OCI-LY3 (cell line): Measurements from ENCODE around the gene P4HTM.

Source experiments
- H2AFZ ChIP-seq: fragments of 200-600, 300-600 bp; shearing (Covaris generic); 2 replicates; pipeline ENCODE4 v1.6.0; 2014; ENCODE audit warnings: antibody characterized with exemption, low read depth, low read length
- H3K27ac ChIP-seq: fragments of 200-600, 300-600 bp; sonication (generic); 2 replicates; pipeline ENCODE4 v1.5.1; 2014; ENCODE audit warnings: mild to moderate bottlenecking, low read length, moderate library complexity, mixed read lengths
- H3K27me3 ChIP-seq: fragments of 200-600, 300-600 bp; sonication (generic); 2 replicates; pipeline ENCODE4 v1.6.1; 2014; ENCODE audit warnings: low read depth, low read length, mixed read lengths
- H3K36me3 ChIP-seq: fragments of 200-600, 300-600 bp; sonication (generic); replicated peaks from 2 replicates; pipeline ENCODE3; 2014; ENCODE audit warnings: low read depth, low read length, mixed read lengths
- H3K4me1 ChIP-seq: fragments of 300-600, 200-600 bp; sonication (generic); 2 replicates; pipeline ENCODE4 v1.6.1; 2014; ENCODE audit warnings: low read length, mixed read lengths
- H3K4me2 ChIP-seq: fragments of 200-600, 300-600 bp; sonication (generic); 2 replicates; pipeline ENCODE4 v1.6.1; 2014; ENCODE audit warnings: low read length, mixed read lengths
- H3K4me3 ChIP-seq: fragments of 300-600, 200-600 bp; sonication (generic); 2 replicates; pipeline ENCODE4 v1.5.1; 2014; ENCODE audit warnings: antibody characterized with exemption, mild to moderate bottlenecking, low read length, moderate library complexity
- H3K79me2 ChIP-seq: fragments of 300-600, 200-600 bp; shearing (Covaris generic); 2 replicates; pipeline ENCODE4 v1.6.1; 2014; ENCODE audit warnings: mild to moderate bottlenecking, low read length, mixed read lengths
- H3K9ac ChIP-seq: fragments of 300-600, 200-600 bp; shearing (Covaris generic); 2 replicates; pipeline ENCODE4 v1.6.0; 2014; ENCODE audit warnings: mild to moderate bottlenecking, low read length, moderate library complexity
- H3K9me3 ChIP-seq: fragments of 200-600, 300-600 bp; shearing (Covaris generic); 2 replicates; pipeline ENCODE4 v1.6.1; 2014; ENCODE audit warnings: low read length, mixed read lengths; ENCODE audit not compliant: insufficient read depth
- H4K20me1 ChIP-seq: fragments of 200-600, 300-600 bp; sonication (generic); 2 replicates; pipeline ENCODE4 v1.6.1; 2016; ENCODE audit warnings: low read length, mixed read lengths; ENCODE audit not compliant: insufficient read depth
- CTCF ChIP-seq: fragments of 200-600, 300-600 bp; sonication (generic); IDR thresholded peaks from 2 replicates; pipeline ENCODE4 v1.5.1; 2014; ENCODE audit warnings: antibody characterized with exemption, low read length, low read depth
- EZH2phosphoT487 ChIP-seq: fragments of 200-600 bp; shearing (Covaris generic); IDR thresholded peaks from 2 replicates; pipeline ENCODE4 v1.6.1; 2018; ENCODE audit warnings: antibody characterized with exemption, mixed run types, low read depth

The P4HTM gene

GRCh38 chr3:48960841-48961413, 29.1 kb upstream of the P4HTM start:
- no peaks in the 10 kb centered on the region for H3K27me3 ChIP-seq
- TF ChIP-seq CTCF (no peak), EZH2phosphoT487 (no peak)
- H3K4me1 ChIP-seq, result no peaks in the 10 kb centered on the region
- no peak overlapping the region for H3K9ac ChIP-seq
- H3K4me3 ChIP-seq, result no peak overlapping the region
- peaks cover 4% of the 10 kb centered on the region; the same call in 1 of the 2 replicates for H4K20me1 ChIP-seq
- peaks cover 24% of the 10 kb centered on the region for H3K79me2 ChIP-seq
- no peaks in the 10 kb centered on the region for H3K9me3 ChIP-seq
- no peak overlapping the region for H3K4me2 ChIP-seq
- no peak overlapping the region for H2AFZ ChIP-seq
- H3K27ac ChIP-seq, result no peak overlapping the region
- peaks cover 18% of the 10 kb centered on the region for H3K36me3 ChIP-seq

- peaks cover 2% of the 10 kb centered on the region; the same call in 1 of the 2 replicates for H4K20me1 ChIP-seq
Measured at GRCh38 chr3:48962340-48962739, 27.7 kb upstream of the P4HTM start.

GRCh38 chr3:48962939-48963338, 27.1 kb upstream of the P4HTM start:
- Histone ChIP-seq H3K4me3 (no peak overlapping the region), H3K79me2 (peaks cover 10% of the 10 kb centered on the region), H3K27ac (no peak overlapping the region), H3K4me1 (no peaks in the 10 kb centered on the region), H2AFZ (no peak overlapping the region), H4K20me1 (no peaks in the 10 kb centered on the region), H3K9ac (no peak overlapping the region), H3K4me2 (no peak overlapping the region), H3K36me3 (peaks cover 29% of the 10 kb centered on the region), H3K27me3 (no peaks in the 10 kb centered on the region), H3K9me3 (no peaks in the 10 kb centered on the region)
- TF ChIP-seq CTCF, result no peak
- TF ChIP-seq EZH2phosphoT487, result no peak

More at GRCh38 chr3:48962340-48962739, 27.7 kb upstream of the P4HTM start:
- Histone ChIP-seq H3K4me3 (no peak overlapping the region), H3K4me1 (no peaks in the 10 kb centered on the region), H3K4me2 (no peak overlapping the region), H3K27me3 (no peaks in the 10 kb centered on the region), H3K9ac (no peak overlapping the region), H3K79me2 (peaks cover 16% of the 10 kb centered on the region), H3K9me3 (no peaks in the 10 kb centered on the region), H2AFZ (no peak overlapping the region), H3K36me3 (peaks cover 28% of the 10 kb centered on the region), H3K27ac (no peak overlapping the region)
- TF ChIP-seq CTCF, result no peak

- no peak for TF ChIP-seq EZH2phosphoT487
- TF ChIP-seq CTCF, result no peak
- no peaks in the 10 kb centered on the region for H3K4me1 ChIP-seq
Measured at GRCh38 chr3:48963591-48963990, 26.4 kb upstream of the P4HTM start.

More at GRCh38 chr3:48963591-48963990, 26.4 kb upstream of the P4HTM start:
- Histone ChIP-seq H3K9ac (no peak overlapping the region), H3K79me2 (peaks cover 6% of the 10 kb centered on the region), H4K20me1 (no peaks in the 10 kb centered on the region), H3K36me3 (peaks cover 26% of the 10 kb centered on the region), H3K4me2 (no peak overlapping the region), H2AFZ (no peak overlapping the region), H3K9me3 (no peaks in the 10 kb centered on the region), H3K4me3 (no peak overlapping the region), H3K27ac (no peak overlapping the region), H3K27me3 (no peaks in the 10 kb centered on the region)
